ENCODE measurements around the gene ANKRD16.
"Not testable (repeated sequence)": the region's sequence is repeated elsewhere in the genome, so short reads cannot be mapped to it uniquely, and the experiment has no call there.

The ANKRD16 gene

DNA sequence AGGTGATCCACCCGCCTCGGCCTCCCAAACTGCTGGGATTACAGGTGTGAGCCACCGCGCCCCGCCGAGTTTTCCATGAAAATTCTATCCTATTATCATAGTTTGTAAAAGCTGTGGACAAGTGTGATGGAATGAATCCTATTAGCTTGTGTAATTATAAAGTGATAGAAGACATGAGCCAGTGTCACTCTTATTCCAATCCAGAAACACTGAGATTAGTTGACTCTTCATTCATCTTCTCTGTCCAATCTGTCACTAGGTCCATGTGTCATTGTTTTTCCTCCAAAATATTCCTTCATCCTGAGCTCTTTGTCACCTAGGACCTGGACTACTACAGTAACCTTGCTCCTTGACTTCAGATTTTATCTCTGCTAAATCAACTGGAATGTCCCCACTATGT is 13.9 kb upstream of the ANKRD16 start:
- no peak for DNase-seq (ENCODE audit: low read depth in 2 of 2)

DNA sequence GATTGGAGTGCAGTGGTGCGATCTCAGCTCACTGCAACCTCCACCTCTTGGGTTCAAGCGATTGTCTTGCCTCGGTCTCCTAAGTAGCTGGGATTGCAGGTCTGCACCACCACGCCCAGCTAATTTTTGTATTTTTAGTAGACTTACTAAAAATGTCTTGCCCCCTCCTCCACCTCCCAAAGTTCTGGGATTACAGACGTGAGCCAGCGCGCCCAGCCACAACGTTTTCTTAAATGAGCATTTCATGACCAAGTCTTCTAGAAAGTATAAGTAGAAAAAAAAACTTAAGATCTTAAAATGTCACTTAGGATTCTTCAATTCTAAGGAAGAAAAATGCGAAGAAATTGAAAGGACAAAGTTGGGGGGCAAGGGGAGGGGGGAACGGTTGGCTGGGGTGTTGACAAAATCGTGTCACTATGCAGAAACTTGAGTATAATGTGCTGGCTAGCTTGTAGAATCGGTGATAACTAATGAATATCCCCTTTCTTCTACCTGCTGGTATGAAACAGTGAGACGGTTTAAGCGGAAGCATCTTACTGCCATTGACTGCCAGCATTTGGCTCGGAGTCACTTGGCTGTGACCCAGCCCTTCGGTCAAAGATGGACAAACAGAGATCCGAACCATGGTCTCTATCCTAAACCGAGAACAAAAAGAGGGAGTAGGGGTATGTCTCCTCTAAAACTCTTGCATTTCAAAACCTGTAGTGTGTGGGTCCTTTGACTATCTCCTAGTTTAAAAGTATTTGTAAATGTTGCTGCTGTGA is 13.0 kb upstream of the ANKRD16 start:
- no peak for DNase-seq (ENCODE audit: low read depth in 2 of 2)

DNA sequence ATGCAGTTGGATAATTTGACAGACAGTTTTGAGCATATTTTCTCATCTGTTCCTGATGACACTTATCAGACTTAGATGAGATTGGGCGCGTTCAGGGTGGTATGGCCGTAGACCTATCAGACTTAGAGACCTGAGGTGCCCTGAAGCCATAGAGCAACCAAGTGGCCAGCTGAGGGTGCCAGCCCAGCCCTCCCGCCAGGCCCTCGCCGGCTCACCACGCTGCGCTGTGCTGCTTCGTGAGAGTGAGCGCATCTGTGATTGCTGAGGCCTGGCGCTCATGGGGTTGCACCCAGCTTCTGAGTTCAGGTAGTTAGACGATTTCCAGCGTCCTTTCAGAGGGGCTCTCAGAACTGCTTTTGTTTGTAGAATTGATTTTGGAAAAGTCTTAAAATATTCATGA is 10.6 kb upstream of the ANKRD16 start:
- DNase-seq (ENCODE audit: low read depth in 2 of 2) = no peak

DNA sequence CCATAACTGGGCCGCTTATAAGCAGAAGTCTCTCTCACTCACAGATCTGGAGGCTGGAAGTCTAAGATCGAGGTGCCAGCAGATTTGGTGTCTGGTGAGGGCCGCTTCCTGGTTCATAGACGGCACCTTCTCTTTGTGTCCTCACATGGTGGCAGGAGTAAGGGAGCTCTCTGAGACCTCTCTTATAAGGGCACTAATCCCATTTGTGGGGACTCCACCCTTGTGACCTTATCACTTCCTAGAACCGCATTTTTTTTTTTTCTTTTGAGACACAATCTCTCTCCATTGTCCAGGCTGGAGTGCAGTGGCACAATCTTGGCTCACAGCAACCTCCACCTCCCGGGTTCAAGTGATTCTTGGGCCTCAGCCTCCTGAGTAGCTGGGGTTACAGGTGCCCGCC is 8.5 kb upstream of the ANKRD16 start:
- DNase-seq (ENCODE audit: low read depth in 2 of 2) = no peak

DNA sequence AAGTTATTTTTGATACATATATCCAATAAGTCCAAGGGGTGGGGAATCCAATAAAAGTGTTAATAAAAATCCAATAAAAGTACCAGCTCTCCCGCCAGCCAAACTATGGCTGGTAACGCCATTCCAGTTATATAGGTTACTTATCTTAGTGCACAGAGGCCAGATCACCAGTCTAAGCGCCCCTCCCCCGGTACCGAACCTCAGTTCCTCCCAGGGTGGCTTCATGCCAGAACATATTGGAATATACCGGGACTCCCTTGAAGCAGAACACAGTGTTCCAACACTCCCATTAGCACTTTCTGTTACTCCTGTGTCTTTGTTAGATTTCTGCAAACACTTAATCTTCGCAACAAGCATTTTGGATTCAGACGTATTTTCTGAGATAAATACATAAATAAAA is 7.8 kb upstream of the ANKRD16 start:
- DNase-seq (ENCODE audit: low read depth in 2 of 2) = no peak

DNA sequence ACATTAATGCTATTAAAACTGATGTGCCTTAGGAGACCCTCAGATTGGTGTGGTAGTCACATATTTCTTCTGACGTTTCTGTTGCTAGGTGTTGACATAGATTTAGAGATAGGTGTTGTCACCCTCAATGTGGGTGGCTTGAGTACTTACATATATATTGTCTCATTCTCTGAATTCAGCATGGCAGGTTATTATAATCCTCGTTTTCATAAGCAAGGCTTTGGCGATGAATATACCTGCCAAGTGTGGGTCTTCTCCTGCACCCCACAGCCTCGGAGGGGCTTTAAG is 7.3 kb upstream of the ANKRD16 start:
- no peak for DNase-seq (ENCODE audit: low read depth in 2 of 2)

DNA sequence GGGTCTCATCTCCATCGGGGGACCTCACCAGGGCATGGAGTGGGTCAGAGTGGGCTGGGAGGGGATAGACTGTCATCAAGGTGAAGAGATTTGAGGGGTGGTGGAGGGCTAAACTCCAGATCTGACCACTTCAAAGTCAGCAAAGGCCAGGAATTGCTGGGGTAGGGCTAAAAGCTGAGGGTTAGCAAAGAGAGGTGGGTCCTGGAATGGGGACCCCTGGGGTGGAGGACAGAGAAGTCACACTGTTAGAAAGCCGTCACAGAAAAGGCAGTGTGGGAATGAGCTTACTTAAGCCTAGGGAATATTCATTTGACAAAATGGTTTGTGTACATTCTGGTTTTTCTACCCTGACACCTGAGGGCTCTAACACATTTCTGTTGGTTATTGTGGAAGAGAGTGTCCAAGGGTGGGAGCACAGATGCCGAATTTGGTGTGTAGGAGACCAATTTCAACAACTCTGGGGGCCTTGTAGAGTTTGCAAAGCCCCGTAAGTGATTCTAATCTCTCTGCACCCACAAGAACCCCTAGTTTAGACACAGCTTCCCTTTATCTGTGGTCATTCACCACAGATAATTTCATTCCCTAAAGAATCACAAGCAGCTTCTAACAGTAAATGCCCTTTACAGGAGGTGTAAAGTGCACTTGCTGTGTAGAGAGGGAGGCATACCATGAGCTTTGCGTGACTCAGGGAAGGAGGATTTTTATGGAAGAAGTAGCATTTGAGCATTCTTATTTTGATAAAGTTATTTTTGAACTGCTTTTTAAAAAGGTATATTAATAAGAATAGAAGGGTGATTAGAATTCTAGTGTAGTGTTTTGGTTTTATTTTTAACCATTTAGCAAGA is 6.7 kb upstream of the ANKRD16 start:
- no peak for DNase-seq (ENCODE audit: low read depth in 2 of 2)

DNA sequence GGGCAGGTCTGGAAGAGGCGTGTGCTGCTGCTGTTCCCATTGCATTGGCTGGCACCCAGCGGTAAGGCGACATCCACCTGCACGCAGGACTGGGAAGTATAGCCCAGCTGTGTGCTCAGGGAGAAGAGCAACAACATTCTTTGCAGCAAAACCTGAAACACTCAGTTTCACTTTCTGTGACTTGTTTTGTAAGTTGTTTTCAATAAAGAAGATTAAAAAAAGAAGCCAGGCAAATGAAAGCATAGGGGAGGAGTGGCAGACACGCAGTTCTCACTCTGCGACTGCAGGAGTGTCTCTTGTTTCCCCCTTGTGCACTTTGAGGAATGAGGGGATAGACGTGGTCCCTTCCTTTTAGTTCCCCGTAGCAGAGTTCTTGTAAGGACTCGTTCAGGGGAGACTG is 6.1 kb upstream of the ANKRD16 start:
- DNase-seq (ENCODE audit: low read depth in 2 of 2) = no peak

DNA sequence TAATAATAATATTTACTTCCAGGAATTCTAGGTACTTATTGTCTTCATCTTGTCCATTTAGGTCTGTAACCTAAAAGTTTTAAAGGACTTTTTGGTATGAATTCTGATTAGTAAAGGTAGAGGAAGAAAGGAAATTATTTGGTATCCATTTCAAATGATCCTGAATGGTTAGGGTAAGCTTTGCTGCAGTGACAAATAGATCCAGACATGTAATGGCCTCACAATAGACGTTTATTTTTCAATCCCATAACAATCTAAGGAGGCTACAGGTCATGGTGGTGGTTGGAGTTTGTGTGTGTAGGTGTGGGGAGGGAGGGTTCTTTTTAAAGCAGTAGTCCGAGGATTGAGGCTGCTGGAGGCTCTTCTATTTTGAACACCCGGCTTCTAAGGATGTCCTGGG is 5.7 kb upstream of the ANKRD16 start:
- DNase-seq (ENCODE audit: low read depth in 2 of 2) = no peak

DNA sequence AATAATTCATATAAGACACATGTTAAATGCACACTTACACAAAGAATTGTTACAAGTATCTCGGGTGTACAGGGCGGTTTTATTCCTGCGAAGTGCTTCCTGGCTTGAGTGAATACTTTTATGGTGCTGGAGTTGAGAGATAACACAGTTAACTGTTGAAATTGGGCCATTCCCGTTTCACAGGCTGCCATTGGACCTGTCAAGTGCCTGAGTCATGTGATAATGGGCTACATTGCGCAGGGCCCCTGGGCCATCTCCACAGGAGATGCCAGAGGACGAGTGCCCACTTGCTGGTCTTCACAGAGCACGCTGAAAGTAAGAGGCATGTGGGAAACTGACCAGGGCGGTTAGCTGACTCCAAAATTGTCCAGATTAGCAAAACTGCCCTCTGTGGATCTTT is 5.2 kb upstream of the ANKRD16 start:
- no peak for DNase-seq (ENCODE audit: low read depth in 2 of 2)

DNA sequence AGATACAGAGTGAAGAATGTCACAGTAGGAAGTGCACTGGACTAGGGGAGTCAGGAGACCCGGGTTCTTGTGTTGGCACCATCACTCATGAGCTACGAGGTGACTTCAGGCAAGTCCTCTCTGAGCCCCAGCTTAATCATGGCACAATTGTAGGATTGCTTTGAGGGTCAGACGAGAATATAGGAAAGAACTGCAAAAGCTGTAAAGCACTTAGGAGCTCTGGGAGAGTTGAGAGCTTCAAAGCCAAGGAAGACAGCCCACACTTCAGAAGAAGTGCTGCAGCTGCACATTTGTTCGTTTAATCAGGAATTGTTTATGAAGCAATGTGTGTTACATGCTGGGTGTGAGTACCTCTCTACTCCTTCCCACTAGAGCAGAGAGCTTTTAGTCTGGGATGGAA is 4.7 kb upstream of the ANKRD16 start:
- DNase-seq (ENCODE audit: low read depth in 2 of 2) = no peak

DNA sequence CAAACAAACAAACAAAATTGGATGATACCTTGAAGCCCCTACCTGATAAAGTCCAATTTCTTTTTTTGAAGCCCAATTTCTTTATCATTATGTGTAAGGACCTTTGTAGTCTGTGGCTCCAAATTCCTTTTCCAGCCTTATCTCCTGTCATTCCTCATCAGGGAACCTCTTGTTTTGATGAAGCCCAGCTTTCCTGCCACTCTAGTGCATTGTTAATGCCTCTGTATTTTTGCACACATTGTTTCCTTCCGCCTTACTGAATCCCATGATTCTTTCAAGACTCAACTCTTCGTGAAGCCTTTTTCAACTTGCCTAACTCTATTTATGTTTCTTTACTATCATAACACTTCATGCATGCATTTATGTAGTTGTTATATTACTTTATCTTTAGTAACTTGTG is 3.6 kb upstream of the ANKRD16 start:
- no peak for DNase-seq (ENCODE audit: low read depth in 2 of 2)

DNA sequence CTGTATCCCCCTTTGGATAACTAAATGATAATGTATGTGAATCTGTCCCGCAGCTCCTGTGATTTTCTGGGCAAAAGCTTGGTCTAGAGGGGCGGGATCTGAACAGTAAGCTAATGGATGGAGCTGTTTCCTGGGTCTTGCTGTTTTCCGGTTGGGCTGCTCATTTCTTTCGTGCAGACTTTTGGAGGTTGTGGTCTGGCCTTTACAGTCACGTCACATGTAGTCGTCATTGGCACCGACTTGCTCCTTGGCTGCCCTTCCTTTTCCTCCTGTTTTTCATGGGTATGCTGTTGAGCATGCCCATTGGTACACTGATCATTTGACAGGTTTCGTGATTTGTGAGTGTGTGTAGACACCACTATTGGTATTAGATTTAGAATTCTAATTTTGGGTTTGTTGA is 2.3 kb upstream of the ANKRD16 start:
- DNase-seq (ENCODE audit: low read depth in 2 of 2) = no peak

DNA sequence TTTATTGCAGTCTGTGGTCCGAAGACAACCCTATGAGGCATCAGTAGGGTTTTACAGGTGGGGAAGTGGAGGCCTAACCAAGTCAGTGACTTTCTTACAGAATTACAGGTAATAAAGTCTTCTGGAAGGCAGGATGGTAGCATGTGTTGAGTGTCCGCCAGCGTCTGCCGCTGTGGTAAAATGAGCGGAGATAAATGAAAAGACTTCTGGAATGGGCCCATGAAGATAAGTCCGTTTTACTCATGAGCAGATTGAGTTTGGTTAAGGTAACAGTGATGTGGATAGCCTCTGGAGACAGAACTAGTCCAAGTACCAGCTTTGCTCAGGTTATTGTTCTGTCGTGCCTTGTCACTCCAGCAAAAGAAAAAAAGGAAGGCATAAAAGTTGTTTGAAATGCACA is 1.3 kb upstream of the ANKRD16 start:
- DNase-seq (ENCODE audit: low read depth in 2 of 2) = no peak

DNA sequence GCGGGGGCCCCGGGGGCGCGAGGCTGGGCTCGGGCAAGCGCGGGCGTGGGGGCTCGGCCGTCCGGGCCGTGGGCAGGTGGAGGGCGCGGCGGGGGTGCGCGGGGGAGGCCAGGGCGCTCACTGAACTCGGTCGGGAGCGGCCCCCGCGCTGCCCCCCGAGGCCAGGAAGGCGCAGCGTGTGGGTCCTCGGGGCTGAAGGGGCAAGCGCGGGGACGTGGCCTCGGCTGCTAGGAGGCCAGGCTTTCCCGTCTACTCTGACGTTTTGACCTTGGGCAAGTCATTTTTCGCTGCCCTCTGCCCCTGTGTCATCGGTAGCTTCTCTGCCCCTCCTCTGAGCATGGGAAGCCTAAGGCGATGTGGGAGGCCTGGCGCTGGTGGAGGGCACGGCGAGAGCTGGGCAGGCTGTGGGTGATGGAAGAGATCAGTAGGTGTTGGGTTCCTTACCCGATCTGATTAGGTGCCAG is 791 bp upstream of the ANKRD16 start:
- no peak for DNase-seq (ENCODE audit: low read depth in 2 of 2)

DNA sequence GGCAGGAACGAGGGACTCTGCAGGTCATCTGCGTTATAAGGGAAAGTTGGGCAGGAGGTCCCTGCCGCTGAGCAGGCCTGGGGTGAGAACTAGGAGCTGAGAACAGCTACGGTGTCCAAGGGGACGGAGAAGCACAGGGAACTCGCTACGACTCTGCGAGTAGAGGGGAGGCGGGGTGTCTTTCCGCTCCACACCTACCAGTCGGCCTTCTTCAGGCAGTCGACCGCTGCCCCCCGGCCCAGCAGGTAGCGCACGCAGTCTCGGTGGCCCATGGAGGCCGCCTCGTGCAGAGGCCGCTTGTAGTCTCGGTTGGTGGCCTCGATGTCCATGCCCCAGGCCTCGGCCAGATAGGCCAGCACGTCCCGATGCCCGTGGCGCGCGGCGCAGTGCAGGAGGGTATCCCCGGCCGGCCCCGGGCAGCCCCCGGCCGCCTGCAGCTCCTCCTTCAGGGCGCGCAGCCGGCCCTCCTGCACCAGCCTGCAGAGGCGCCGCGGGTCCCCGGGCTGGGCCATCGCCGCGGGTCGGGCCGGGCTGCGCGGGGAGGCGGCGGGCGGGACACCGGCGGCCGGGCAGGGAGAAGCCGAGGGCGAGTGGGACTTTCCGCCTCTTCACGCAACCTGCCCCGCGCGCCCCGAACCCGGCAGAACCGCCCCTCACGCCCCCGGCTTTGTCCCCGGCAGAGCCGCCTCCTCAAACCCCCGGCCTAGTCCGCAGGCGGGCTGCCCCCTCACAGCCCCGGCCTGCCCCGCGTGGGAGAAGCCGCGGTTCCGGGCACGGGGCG is 660 bp downstream of the ANKRD16 start:
- no peak for DNase-seq (ENCODE audit: low read depth in 2 of 2)

DNA sequence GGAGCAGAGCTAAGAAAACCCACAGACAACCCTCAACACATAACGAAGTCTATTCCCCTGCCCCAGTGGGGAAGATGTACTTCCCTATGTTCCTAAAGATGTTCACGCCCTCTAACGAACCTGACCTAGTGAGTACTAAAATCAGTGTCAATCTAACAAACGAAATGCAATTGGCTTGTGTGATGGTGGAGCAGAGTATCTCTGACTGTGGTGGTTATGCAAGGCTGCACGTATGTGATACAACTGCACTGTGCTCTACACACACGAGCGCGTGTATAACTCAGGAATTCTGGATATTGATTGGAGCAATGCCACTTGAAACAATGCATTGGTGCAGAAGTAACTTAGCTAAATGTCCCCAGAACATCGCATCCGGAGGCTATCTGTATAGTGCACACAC is 1.3 kb downstream of the ANKRD16 start:
- no peak for DNase-seq (ENCODE audit: low read depth in 2 of 2)

DNA sequence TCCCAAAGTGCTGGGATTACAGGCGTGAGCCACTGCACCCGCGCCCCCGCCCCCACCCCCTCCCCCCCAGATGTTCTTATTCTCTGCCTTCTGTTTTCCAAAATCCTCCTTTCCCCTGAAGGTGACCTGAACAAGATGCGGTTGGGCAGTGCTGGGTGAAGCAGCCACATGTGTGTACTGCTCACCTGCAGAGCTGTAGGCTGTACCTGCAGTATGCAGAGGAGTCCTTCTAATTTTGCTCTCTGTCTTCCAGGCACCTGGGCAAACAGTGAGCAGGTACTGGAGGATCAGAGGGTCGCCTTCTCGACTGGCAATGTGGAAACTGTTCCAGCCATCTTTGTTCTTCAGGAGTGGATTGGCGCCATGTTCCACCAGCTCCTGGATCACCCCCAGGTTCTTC is 2.1 kb downstream of the ANKRD16 start:
- no peak for DNase-seq (ENCODE audit: low read depth in 2 of 2)

DNA sequence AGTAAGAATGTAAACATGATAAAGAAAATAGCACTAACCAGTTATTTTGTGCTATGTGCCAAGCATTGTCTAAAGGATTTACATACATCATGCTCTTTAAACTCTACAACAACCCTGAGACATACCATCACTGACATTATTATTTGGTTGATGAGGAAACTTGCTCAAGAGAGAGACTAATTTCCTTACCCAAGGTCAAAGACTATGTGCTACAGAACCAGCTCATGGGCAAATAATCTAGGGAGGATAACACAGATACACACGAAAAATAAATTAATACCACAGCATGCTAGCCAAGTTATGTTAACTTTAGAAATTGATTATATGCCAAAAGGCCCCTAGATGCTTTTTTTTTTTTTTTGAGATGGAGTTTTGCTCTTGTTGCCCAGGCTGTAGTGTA is 2.7 kb downstream of the ANKRD16 start:
- DNase-seq (ENCODE audit: low read depth in 2 of 2) = no peak

DNA sequence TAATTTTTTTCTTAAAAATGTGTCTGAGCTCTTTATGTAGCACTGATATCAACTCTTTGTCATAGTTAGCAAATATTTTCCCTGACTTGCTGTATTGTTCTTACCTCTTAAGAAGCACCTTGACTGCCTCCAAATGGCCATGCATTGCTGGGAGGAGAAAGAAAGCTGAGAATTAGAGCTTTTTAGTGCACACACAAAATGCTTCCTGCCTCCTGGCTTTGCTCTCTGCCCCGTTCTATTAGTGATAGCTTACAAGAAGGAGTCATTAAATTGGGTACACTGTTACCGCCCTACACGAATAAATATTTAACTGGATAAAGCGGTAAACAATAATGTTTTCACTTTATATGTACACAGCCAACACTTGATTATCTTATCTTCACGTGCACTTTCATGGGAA is 4.1 kb downstream of the ANKRD16 start:
- no peak for DNase-seq (ENCODE audit: low read depth in 2 of 2)

DNA sequence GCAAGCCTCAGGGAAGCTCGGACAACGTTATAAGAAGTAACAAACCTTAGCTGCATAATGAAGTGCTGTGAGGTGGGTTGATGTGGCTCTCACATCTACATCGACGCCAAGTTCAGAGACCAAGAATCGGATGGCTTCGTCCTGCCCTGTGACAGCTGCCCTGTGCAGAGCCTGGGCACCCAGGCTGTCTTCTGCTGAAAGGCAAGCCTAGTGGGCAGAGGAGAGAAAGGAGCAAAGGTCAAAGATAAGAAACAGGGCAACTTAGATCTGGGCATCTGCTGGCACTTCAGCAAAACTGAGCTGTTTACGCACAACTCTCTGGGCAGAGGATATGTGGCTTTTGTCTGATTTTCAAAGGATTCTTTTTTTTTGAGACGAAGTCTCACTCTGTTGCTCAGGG is 6.7 kb downstream of the ANKRD16 start:
- no peak for DNase-seq (ENCODE audit: low read depth in 2 of 2)

DNA sequence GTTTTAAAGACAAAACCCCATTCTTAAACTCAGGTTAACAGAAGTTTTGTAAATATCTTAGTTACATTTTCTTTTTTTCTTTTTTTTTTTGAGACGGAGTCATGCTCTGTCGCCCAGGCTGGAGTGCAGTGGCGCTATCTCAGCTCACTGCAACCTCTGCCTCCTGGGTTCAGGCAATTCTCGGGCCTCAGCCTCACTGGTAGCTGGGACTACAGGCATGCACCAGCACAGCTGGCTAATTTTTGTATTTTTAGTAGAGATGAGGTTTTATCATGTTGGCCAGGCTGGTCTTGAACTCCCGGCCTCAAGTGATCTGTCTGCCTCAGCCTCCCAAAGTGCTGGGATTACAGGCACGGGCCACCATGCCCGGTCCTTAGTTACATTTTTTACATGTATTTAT is 12.7 kb downstream of the ANKRD16 start:
- DNase-seq (ENCODE audit: low read depth in 2 of 2) = not testable (repeated sequence)

All from fibroblast of skin of left quadriceps (primary cell).